ENCODE data around the gene ADARB2. TPM values are rescaled to one million over a fixed set of nuclear protein-coding genes. Genes with fewer than 3 reads are reported as not detected.

The ADARB2 gene
- polyA plus RNA-seq, 1 of the 3 experiments (the other 2 are of a cell fraction): not detected

GRCh38 chr10:1152386-1153250 is 584.7 kb downstream of the ADARB2 start:
- no peaks in the 10 kb centered on the region for H3K27me3 ChIP-seq (ENCODE audit: insufficient read depth)
- no peaks in the 10 kb centered on the region for H3K9me2 ChIP-seq
- no peaks in the 10 kb centered on the region for H3K9me3 ChIP-seq
- ChIA-PET CTCF (interaction anchor here (1.1 kb wide), 1 partner anchor 91 kb away, joined by 3 read pairs; no protein-coding TSS in a partner anchor), POLR2A (no interaction called here)
- DNase-seq: no peak
- no peaks in the 10 kb centered on the region for H3K79me2 ChIP-seq (ENCODE audit: insufficient read depth)
- TF ChIP-seq TCF12 (IDR thresholded peaks at IDR 0.05) (no peak), FOSL2 (IDR thresholded peaks at IDR 0.05; ENCODE audit: borderline replicate concordance, low read depth) (no peak), USF1 (IDR thresholded peaks at IDR 0.05; ENCODE audit: borderline replicate concordance, low read depth) (no peak), NFIC (IDR thresholded peaks at IDR 0.05; ENCODE audit: borderline replicate concordance) (no peak), POLR2AphosphoS5 (IDR thresholded peaks at IDR 0.05; ENCODE audit: low read depth, low read length) (no peak)
- no peak overlapping the region for H3K27ac ChIP-seq (ENCODE audit: low read depth in 2 of 2, low read length in 1 of 2)
- H2AFZ ChIP-seq (ENCODE audit: low read depth): no peak overlapping the region
- no peak overlapping the region for H3K4me3 ChIP-seq (ENCODE audit: low read depth in 2 of 2, low read length in 1 of 2)
- WGBS (ENCODE audit: low lambda C conversion rate): 58% methylated on average over 27 of the region's 32 CpGs
- no peak overlapping the region for H3K4me2 ChIP-seq
- H3F3A ChIP-seq (replicated peaks; ENCODE audit: insufficient read depth): no peaks in the 10 kb centered on the region
- no peak overlapping the region for H3K9ac ChIP-seq
- peaks cover 0 to 29% of the 10 kb centered on the region in 2 experiments; a peak in 2 of 4 replicates for H3K4me1 ChIP-seq (ENCODE audit: control insufficient read depth in 1 of 2, insufficient read depth in 2 of 2, low read depth in 1 of 2, low read length in 1 of 2)
- no peaks in the 10 kb centered on the region for H4K20me1 ChIP-seq (ENCODE audit: insufficient read depth)
- H3K36me3 ChIP-seq (replicated peaks in 1 of 2; ENCODE audit: control insufficient read depth in 1 of 2, insufficient read depth in 2 of 2, low read length in 1 of 2): no peaks in the 10 kb centered on the region

GRCh38 chr10:1151076-1152033 is 586.0 kb downstream of the ADARB2 start:
- Histone ChIP-seq H3K4me2 (no peak overlapping the region), H3K9me3 (no peaks in the 10 kb centered on the region), H3K79me2 (ENCODE audit: insufficient read depth) (no peaks in the 10 kb centered on the region), H3K4me3 (ENCODE audit: low read depth in 2 of 2, low read length in 1 of 2) (no peak overlapping the region), H3K9me2 (no peaks in the 10 kb centered on the region), H3K27me3 (ENCODE audit: insufficient read depth) (no peaks in the 10 kb centered on the region), H3K9ac (no peak overlapping the region), H4K20me1 (ENCODE audit: insufficient read depth) (no peaks in the 10 kb centered on the region), H3K27ac (ENCODE audit: low read depth in 2 of 2, low read length in 1 of 2) (no peak overlapping the region), H3F3A (replicated peaks; ENCODE audit: insufficient read depth) (no peaks in the 10 kb centered on the region), H3K36me3 (replicated peaks in 1 of 2; ENCODE audit: control insufficient read depth in 1 of 2, insufficient read depth in 2 of 2, low read length in 1 of 2) (no peaks in the 10 kb centered on the region), H2AFZ (ENCODE audit: low read depth) (no peak overlapping the region), H3K4me1 (ENCODE audit: control insufficient read depth in 1 of 2, insufficient read depth in 2 of 2, low read depth in 1 of 2, low read length in 1 of 2) (peaks cover 0 to 29% of the 10 kb centered on the region in 2 experiments; a peak in 2 of 4 replicates)
- ChIA-PET POLR2A (no interaction called here), CTCF (no interaction called here)
- WGBS (ENCODE audit: low lambda C conversion rate): 31% methylated on average over 10 of the region's 15 CpGs
- TF ChIP-seq USF1 (IDR thresholded peaks at IDR 0.05; ENCODE audit: borderline replicate concordance, low read depth) (no peak), IRF3 (IDR thresholded peaks at IDR 0.05; ENCODE audit: low read depth, low read length) (no peak), MEF2A (IDR thresholded peaks at IDR 0.05; ENCODE audit: borderline replicate concordance, low read depth) (no peak)
- peak; percentile 13 for DNase-seq
